PFSK-1 (cell line): ENCODE measurements around the gene ITPKB.

Source experiments
- POLR2AphosphoS5 ChIP-seq: IDR thresholded peaks from 2 replicates; pipeline ENCODE4 v1.6.1; 2012; ENCODE audit warnings: low read depth, mild to moderate bottlenecking, control low read depth, low read length, moderate library complexity
- SIN3A ChIP-seq: IDR thresholded peaks from 2 replicates; pipeline ENCODE4 v1.6.1; 2012; ENCODE audit warnings: mild to moderate bottlenecking, low read length, moderate library complexity, borderline replicate concordance; ENCODE audit not compliant: insufficient read depth

GRCh38 chr1:226646026-226646869 is 92.8 kb downstream of the ITPKB start:
- no peak for TF ChIP-seq POLR2AphosphoS5
- TF ChIP-seq SIN3A: no peak
